H1 (cell line): ENCODE measurements around the gene TMEM145. TPM values are rescaled to one million over a fixed set of nuclear protein-coding genes. Genes with fewer than 3 reads are reported as not detected.

Experiments used
- CTCF ChIA-PET: fragments of 300-600 bp; sonication (Branson Sonifier 250); formaldehyde crosslinking; loops from one replicate; lab custom pipeline; 2021; ENCODE audit not compliant: partially characterized antibody; lab: Charles Lee
- POLR2A ChIA-PET: fragments of 300-600 bp; sonication (Branson Sonifier 250); formaldehyde crosslinking; loops from one replicate; lab custom pipeline; 2021; ENCODE audit warnings: inconsistent platforms; ENCODE audit not compliant: partially characterized antibody; lab: Charles Lee
- DNase-seq, 2 experiments: peaks; one replicate each; pipeline versions ENCODE4 v3.0.0 to v3.0.0-alpha.2; 2010 to 2022; ENCODE audit warnings: low spot score in 2 of 2, low read depth in 1 of 2, mixed read lengths in 1 of 2
- FAIRE-seq: peaks from 2 replicates; lab custom pipeline; 2011; peaks lifted over from hg19 to GRCh38; lab: Jason Lieb, UNC
- H2AFZ ChIP-seq: 2 replicates; pipeline ENCODE4 v1.8.1; 2012; ENCODE audit warnings: low read length, inconsistent platforms
- H2AK5ac ChIP-seq: 2 replicates; pipeline ENCODE4 v1.6.1; 2013; ENCODE audit warnings: low read depth, low read length
- H2BK120ac ChIP-seq: replicated peaks from 2 replicates; pipeline ENCODE3; 2013; ENCODE audit warnings: low read depth, low read length, inconsistent platforms
- H2BK12ac ChIP-seq: 2 replicates; pipeline ENCODE4 v1.6.1; 2013; ENCODE audit warnings: low read depth, low read length
- H2BK15ac ChIP-seq: 2 replicates; pipeline ENCODE4 v1.6.1; 2013; ENCODE audit warnings: low read length
- H2BK20ac ChIP-seq: 2 replicates; pipeline ENCODE4 v1.6.1; 2013; ENCODE audit warnings: low read length
- H2BK5ac ChIP-seq: 2 replicates; pipeline ENCODE4 v1.6.1; 2013; ENCODE audit warnings: low read depth, low read length
- H3K14ac ChIP-seq: 2 replicates; pipeline ENCODE4 v1.6.1; 2013; ENCODE audit warnings: inconsistent platforms; ENCODE audit not compliant: insufficient read length
- H3K18ac ChIP-seq: 2 replicates; pipeline ENCODE4 v1.6.1; 2013; ENCODE audit warnings: low read length; ENCODE audit errors: extremely low read depth
- H3K23ac ChIP-seq: 2 replicates; pipeline ENCODE4 v1.6.1; 2013; ENCODE audit warnings: inconsistent platforms; ENCODE audit not compliant: insufficient read length
- H3K23me2 ChIP-seq: 2 replicates; pipeline ENCODE4 v1.6.1; 2013; ENCODE audit warnings: low read depth, low read length
- H3K27ac ChIP-seq: 2 replicates; pipeline ENCODE4 v1.6.1; 2011; ENCODE audit warnings: low read depth, low read length, inconsistent platforms
- H3K27me3 ChIP-seq, 4 experiments: replicated peaks in 1 of 4; 1 replicate in 1 of 4; 2 replicates in 3 of 4; pipeline versions ENCODE4 v1.6.1 to v1.8.1; 2011 to 2013; ENCODE audit warnings: low read length in 3 of 4, mild to moderate bottlenecking in 3 of 4, inconsistent platforms in 2 of 4, mixed read lengths in 2 of 4, moderate library complexity in 1 of 4; ENCODE audit not compliant: control insufficient read depth in 3 of 4, insufficient read depth in 3 of 4; ENCODE audit errors: extremely low read depth in 1 of 4
- H3K36me3 ChIP-seq, 4 experiments: 2 replicates each; pipeline versions ENCODE4 v1.6.1 to v1.8.1; 2011 to 2013; ENCODE audit warnings: mild to moderate bottlenecking in 4 of 4, low read length in 3 of 4, moderate library complexity in 2 of 4, control low read depth in 1 of 4, inconsistent platforms in 1 of 4; ENCODE audit not compliant: insufficient read depth in 4 of 4, control insufficient read depth in 2 of 4
- H3K4ac ChIP-seq: replicated peaks from 2 replicates; pipeline ENCODE3; 2013; ENCODE audit warnings: low read length, low read depth, mixed read lengths, inconsistent platforms; ENCODE audit not compliant: insufficient read length
- H3K4me1 ChIP-seq, 4 experiments: replicated peaks in 1 of 4; 1 replicate in 1 of 4; 2 replicates in 3 of 4; pipeline versions ENCODE4 v1.6.1 to v1.8.1; 2011 to 2013; ENCODE audit warnings: low read length in 3 of 4, inconsistent platforms in 2 of 4, mixed read lengths in 1 of 4; ENCODE audit not compliant: insufficient read depth in 4 of 4, control insufficient read depth in 3 of 4
- H3K4me2 ChIP-seq, 2 experiments: 2 replicates each; pipeline versions ENCODE4 v1.6.1 to v1.8.1; 2011 to 2013; ENCODE audit warnings: low read depth in 2 of 2, low read length in 2 of 2, control low read depth in 1 of 2, inconsistent platforms in 1 of 2, mild to moderate bottlenecking in 1 of 2; ENCODE audit not compliant: insufficient read depth in 1 of 2
- H3K4me3 ChIP-seq, 4 experiments: fragments of 200-600, 300-600 bp in 1 of 4; sonication (generic), shearing (Covaris generic), sonication (Bioruptor Twin) in 1 of 4; 2 replicates each; pipeline versions ENCODE4 v1.5.1 to v1.8.1; 2011 to 2016; ENCODE audit warnings: low read length in 4 of 4, low read depth in 3 of 4, control low read depth in 2 of 4, inconsistent platforms in 2 of 4, mild to moderate bottlenecking in 2 of 4, mixed read lengths in 1 of 4, moderate library complexity in 1 of 4; ENCODE audit not compliant: insufficient read depth in 2 of 4; ENCODE audit errors: extremely low read depth in 1 of 4
- H3K56ac ChIP-seq: replicated peaks from 2 replicates; pipeline ENCODE3; 2013; ENCODE audit warnings: low read depth, mild to moderate bottlenecking, mixed read lengths, low read length, inconsistent platforms; ENCODE audit not compliant: insufficient read length
- H3K79me1 ChIP-seq: 2 replicates; pipeline ENCODE4 v1.6.1; 2013; ENCODE audit warnings: low read depth, low read length, control low read depth
- H3K79me2 ChIP-seq, 2 experiments: 2 replicates each; pipeline versions ENCODE4 v1.6.1 to v1.8.1; 2012 to 2013; ENCODE audit warnings: low read length in 2 of 2, mild to moderate bottlenecking in 2 of 2, inconsistent platforms in 1 of 2; ENCODE audit not compliant: insufficient read depth in 2 of 2, control insufficient read depth in 1 of 2
- H3K9ac ChIP-seq, 4 experiments: replicated peaks in 1 of 4; 1 replicate in 1 of 4; 2 replicates in 3 of 4; pipeline versions ENCODE4 v1.6.1 to v1.8.1; 2011 to 2013; ENCODE audit warnings: low read depth in 3 of 4, low read length in 3 of 4, control low read depth in 2 of 4, mild to moderate bottlenecking in 2 of 4, moderate library complexity in 2 of 4, inconsistent platforms in 1 of 4; ENCODE audit errors: extremely low read depth in 1 of 4
- H3K9me3 ChIP-seq, 2 experiments: 2 replicates each; pipeline versions ENCODE4 v1.6.1 to v1.8.1; 2012 to 2013; ENCODE audit warnings: mild to moderate bottlenecking in 2 of 2, moderate library complexity in 2 of 2, control low read depth in 1 of 2, inconsistent platforms in 1 of 2, low read depth in 1 of 2, low read length in 1 of 2, mixed read lengths in 1 of 2; ENCODE audit not compliant: insufficient read depth in 2 of 2
- H4K20me1 ChIP-seq, 2 experiments: replicated peaks in 1 of 2; 2 replicates each; pipeline versions ENCODE3 to v1.8.1; 2011 to 2013; ENCODE audit warnings: inconsistent platforms in 2 of 2, low read length in 2 of 2, mild to moderate bottlenecking in 1 of 2; ENCODE audit not compliant: insufficient read depth in 2 of 2, control insufficient read depth in 1 of 2
- H4K5ac ChIP-seq: 2 replicates; pipeline ENCODE4 v1.6.1; 2013; ENCODE audit warnings: low read length, low read depth, mixed read lengths, inconsistent platforms; ENCODE audit not compliant: insufficient read length
- H4K8ac ChIP-seq: 2 replicates; pipeline ENCODE4 v1.8.0; 2013; ENCODE audit warnings: mild to moderate bottlenecking, moderate library complexity, low read length, inconsistent platforms; ENCODE audit not compliant: insufficient read depth; ENCODE audit errors: extremely low read depth
- H4K91ac ChIP-seq: replicated peaks from 2 replicates; pipeline ENCODE3; 2013; ENCODE audit warnings: low read length, mixed read lengths, inconsistent platforms; ENCODE audit not compliant: insufficient read length
- WGBS, 2 experiments: shearing (Covaris generic) in 1 of 2; methylation state at CpG; one replicate each; pipeline versions ENCODE4 v1.1.6 to v1.1.7; 2013 to 2015; ENCODE audit warnings: low lambda C conversion rate in 2 of 2, mixed read lengths in 2 of 2, inconsistent platforms in 1 of 2, low coverage in 1 of 2, missing lambda C conversion rate in 1 of 2; ENCODE audit not compliant: insufficient replicate concordance in 2 of 2, insufficient coverage in 1 of 2, insufficient read length in 1 of 2; ENCODE audit errors: extremely low coverage in 1 of 2, missing lambda C conversion rate in 1 of 2; 5-methylcytosine and 5-hydroxymethylcytosine counted together
- polyA plus RNA-seq, 7 experiments: library from polyadenylated mRNA; depleted of rRNA in 3 of 7; stranded (reverse) in 5 of 7; unstranded in 2 of 7; fragments of >200 nt in 5 of 7; fragments of 200-250 nt in 2 of 7; gene quantifications; 1 replicate in 5 of 7; 2 replicates in 1 of 7; 4 replicates in 1 of 7; pipeline versions ENCODE4 v1.2.1 to v1.2.3, GENCODE V29; 2011 to 2013; ENCODE audit warnings: missing spikeins in 2 of 7, mixed read lengths in 2 of 7
- total RNA-seq: library from RNA; stranded (reverse); fragmentation: NEBNext Ultra II Directional; extraction: Animal tissue kit (Norgen Biotek cat#: 25700); gene quantifications from 2 replicates; pipeline ENCODE4 v1.2.1, GENCODE V29; 2021

Gene TMEM145
- total and polyA plus RNA-seq, 2 of the 8 experiments (the other 6 are each of a cell fraction or from before 2014, with no cell fraction given): 2.3 to 4.7 TPM

GRCh38 chr19:42268704-42269477 is 44.2 kb upstream of the TMEM145 start, which contains the start of gene CIC:
TSS of gene CIC (plus strand) at chr19:42269252. CDS start at chr19:42271784, 2,532 bp downstream.
- Histone ChIP-seq H2BK5ac (peak within 1 kb of the TSS; percentile 99), H2BK12ac (peak within 1 kb of the TSS; percentile 93), H3K4me1 (peaks cover 2 to 21% (median 10%) of the 10 kb centered on the region in 4 experiments), H3K23me2 (peaks cover 10% of the 10 kb centered on the region; the same call in 1 of the 2 replicates), H2AK5ac (no peak within 1 kb of the TSS), H4K8ac (peak within 1 kb of the TSS; percentile 99; the same call in 1 of the 2 replicates), H3K56ac (peak within 1 kb of the TSS; percentile 98), H3K18ac (peak within 1 kb of the TSS; percentile 100), H3K27me3 (no peaks in the 10 kb centered on the region), H3K4me2 (peak within 1 kb of the TSS; percentile 86 to 98), H2BK20ac (peak within 1 kb of the TSS; percentile 84; the same call in 1 of the 2 replicates), H2AFZ (peak within 1 kb of the TSS; percentile 94; the same call in 1 of the 2 replicates), H3K79me1 (peaks cover 5% of the 10 kb centered on the region), H4K5ac (peak within 1 kb of the TSS; percentile 99), H3K9me3 (no peaks in the 10 kb centered on the region), H3K14ac (no peak within 1 kb of the TSS), H3K79me2 (peaks cover 0 to 9% of the 10 kb centered on the region in 2 experiments; a peak in 1 of 4 replicates), H2BK120ac (peak within 1 kb of the TSS; percentile 86), H3K4me3 (peak within 1 kb of the TSS; percentile 75 to 99 (median 86)), H4K91ac (peak within 1 kb of the TSS; percentile 98), H4K20me1 (peaks cover 0 to 4% of the 10 kb centered on the region in 2 experiments), H3K36me3 (peaks cover 0 to 12% (median 0%) of the 10 kb centered on the region in 4 experiments; a peak in 1 of 8 replicates), H3K4ac (no peak within 1 kb of the TSS), H2BK15ac (no peak within 1 kb of the TSS), H3K9ac (peak within 1 kb of the TSS; percentile 87 to 100 (median 98)), H3K23ac (no peak within 1 kb of the TSS), H3K27ac (peak within 1 kb of the TSS; percentile 100)
- FAIRE-seq: peak; percentile 99
- CTCF ChIA-PET: interaction anchor here (1.5 to 3.1 kb wide), 2 partner anchors 10 to 13 kb away, joined by 6 to 17 read pairs; no protein-coding TSS in a partner anchor
- POLR2A ChIA-PET: interaction anchor here (1.0 to 4.1 kb wide), 2 partner anchors 12 to 20 kb away, joined by 3 to 27 read pairs; no protein-coding TSS in a partner anchor
- DNase-seq: peak; percentile 99 to 100
- 1% methylated on average over 36 of the region's 52 CpGs; no CpG with 5 or more reads in 1 of the 2 experiments for WGBS, 2 experiments
